NCI-H1436 (cell line): Measurements from ENCODE around the gene ZBTB22.

Source experiments
- DNase-seq: peaks from one replicate; lab custom pipeline; 2025; lab: John Stamatoyannopoulos, UW

The ZBTB22 gene

DNA sequence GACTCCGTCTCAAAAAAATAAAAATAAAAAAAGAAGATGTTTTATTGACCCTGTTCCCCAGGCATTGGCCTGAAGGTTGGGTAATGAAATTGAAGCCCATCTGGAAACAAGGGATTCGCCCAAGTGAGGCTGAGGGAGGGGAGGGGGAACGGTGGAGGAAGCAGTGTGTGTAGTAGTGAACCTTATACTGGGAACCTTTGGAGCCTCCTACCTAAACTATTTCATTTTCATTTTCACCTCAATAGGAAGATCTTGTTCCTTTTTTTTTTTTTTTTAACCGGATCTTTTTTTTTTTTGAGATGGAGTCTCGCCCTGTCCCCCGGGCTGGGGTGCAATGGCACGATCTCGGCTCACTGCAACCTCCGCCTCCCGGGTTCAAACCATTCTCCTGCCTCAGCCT is 13.2 kb upstream of the ZBTB22 start:
- no peak for DNase-seq

GRCh38 chr6:33329058-33329457 is 11.5 kb upstream of the ZBTB22 start:
- DNase-seq: no peak

- DNase-seq: no peak
Measured at GRCh38 chr6:33324125-33324524, 6.6 kb upstream of the ZBTB22 start.

DNA sequence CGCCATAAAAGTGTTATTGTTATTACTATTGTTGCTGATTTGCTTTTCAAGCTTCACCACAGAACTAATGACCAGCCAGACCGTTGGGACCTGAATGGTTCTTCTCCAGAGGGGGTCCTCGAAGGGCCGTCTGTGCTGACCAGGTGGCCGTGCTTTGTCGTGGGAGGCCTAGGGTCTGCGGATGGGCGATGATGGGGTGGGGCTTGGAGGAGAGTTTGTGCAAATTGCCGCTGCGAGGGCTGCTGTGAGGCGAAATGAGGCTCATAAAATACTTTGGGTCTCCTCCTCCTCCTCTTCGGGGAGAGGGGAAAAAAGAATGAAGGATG is 6.0 kb upstream of the ZBTB22 start:
- DNase-seq: no peak

GRCh38 chr6:33321227-33321626 is 3.7 kb upstream of the ZBTB22 start:
- no peak for DNase-seq

GRCh38 chr6:33320315-33321181 is 3.0 kb upstream of the ZBTB22 start:
- no peak for DNase-seq

- DNase-seq: no peak
Measured at GRCh38 chr6:33319939-33320314, 2.4 kb upstream of the ZBTB22 start.

DNA sequence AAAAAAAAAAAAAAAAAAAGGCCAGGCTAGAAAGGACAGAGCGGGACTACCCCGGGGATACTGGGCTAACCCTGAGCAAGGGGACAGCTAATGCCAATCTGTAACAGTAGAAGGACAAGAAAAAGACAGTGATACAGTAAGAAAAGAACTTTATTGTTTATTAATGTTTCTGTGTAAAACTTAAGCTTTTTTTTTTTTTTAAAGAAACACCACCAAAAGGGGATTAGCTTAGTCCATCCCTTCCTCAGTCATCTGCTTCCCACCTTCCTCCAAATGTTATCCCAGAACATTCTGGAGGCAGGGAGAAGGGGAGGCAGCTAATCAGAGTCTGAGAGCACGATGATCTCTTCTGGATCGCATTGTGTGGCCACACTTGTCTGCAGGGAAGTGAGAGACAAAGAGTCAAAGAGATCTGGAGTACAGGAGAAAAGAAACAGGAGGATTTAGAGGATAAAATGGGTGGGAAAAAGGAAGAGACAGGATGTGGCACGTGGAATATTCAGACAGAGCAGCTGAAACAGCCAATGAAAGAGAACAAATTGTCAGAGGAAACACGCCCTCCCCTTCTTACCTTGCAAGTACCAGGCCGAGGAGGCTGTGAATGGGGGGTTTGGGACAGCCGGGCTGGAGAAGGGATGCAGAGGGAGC is 1.0 kb upstream of the ZBTB22 start:
- DNase-seq: no peak

DNA sequence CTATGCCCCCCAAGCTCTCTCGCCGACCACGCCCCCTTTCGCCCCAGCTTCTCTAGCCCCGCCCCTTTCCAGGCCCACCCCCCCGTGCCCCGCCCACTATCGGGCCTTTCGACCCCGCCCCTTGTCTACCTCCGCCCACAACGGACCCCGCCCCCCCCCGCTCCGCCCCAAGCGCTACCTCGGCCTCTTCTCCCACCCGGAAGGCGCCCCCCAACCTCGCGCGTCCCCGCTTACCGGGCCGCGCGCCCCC is 200 bp downstream of the ZBTB22 start:
- DNase-seq: peak; percentile 79

GRCh38 chr6:33316603-33317418 is 733 bp downstream of the ZBTB22 start:
- no peak for DNase-seq

DNA sequence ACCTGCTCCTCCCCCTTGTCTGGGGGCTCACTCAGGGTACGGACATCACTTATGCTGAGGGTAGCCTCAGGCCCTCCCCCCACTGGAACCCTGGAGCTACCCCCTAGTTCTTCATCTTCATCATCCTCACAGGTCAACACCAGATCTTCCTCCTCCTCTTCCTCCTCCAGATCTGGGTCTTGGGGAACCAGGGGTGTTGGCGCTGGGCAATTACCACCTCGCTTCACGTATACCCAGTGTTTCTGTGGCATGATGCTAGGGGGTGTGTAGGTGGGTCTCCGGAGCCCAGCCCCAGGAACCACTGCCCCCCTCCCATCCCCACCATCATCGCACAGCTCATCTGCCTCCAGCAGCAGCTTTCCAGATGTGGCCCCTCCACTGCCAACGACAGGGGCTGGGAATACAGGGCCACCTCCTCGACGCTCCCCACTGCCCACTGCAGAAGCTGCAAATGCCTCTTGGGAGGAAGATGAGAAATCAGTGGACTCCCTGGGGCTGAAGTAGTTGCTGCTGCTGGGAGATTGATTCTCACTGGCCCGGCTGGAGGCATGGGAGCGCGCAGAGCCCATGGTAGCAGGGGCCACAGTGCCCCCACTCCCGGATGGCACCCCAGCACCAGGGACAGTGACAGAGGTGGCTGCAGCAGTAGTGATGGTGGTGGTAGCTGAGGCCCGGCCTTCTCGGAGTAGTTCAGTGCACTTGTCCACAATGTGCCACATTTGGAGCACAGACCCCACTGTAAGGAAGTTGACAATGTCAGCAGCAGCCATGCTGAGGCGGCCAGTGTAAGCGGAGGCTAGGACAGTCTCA is 1.5 kb downstream of the ZBTB22 start:
- DNase-seq: no peak

DNA sequence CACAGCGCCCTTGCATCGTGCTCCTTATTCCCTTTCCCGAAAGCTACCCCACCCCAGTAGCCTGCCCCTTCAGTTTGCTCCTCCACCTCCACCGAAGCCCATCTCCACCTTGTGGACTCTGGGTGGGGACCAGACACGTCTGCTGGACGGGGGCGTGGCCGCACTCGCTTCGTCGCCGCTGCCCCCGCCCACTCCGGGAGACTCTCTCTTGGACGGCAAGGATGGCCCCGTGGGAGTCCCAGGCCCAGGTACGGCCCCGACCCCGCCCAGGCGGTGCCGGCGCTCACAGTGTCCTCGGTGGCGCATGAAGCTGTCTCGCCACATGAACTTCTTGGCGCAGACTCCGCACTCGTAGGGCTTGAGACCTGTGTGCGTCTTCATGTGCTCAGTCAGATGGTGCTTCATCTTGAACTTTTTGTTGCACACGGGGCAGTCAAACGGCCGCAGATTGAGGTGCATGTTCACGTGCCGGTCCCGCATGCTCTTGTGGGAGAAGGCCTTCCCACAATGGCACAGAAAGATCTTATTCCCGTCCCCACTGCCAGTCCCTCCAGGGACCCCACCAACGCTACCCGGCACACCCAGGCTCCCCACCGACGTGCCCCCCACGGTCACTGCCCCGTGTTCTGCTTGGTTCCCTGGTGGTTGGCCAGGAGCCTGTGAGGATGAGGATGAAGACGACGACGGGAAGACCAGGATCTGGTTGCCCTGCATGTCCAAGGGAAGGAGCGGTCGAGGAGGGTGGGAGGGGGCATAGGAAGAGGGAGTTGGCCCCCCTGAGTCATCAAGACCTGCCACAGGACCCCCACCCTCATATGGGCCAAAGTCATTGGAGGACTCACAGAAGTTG is 2.4 kb downstream of the ZBTB22 start:
- DNase-seq: peak; percentile 50

DNA sequence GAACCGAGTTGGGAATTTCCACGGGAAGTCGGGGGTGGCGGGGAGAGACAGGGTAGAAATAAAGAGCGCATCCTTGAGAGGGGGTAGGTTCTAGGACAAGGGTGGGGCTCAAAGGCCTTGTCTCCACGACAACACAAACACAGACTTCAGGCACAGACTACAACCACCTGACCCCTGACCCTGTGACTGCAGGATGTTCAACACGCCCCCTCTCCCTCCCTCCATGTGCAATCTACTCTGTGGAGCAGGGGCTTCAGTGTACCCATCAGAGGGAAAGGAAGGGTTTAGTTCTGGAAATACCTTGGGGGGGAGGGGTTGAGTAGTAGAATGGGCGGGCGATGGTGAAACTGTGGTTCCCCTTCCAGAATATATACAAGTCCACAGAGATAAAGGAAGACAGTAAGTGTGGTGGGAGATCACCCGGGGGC is 3.0 kb downstream of the ZBTB22 start:
- peak; percentile 33 for DNase-seq

GRCh38 chr6:33313709-33314514 is 3.6 kb downstream of the ZBTB22 start, which contains the start of gene TAPBP:
TSS of gene TAPBP (minus strand) at chr6:33314078. CDS start at chr6:33314041, 37 bp downstream.
- DNase-seq: peak; percentile 21

- peak; percentile 35 for DNase-seq
Measured at GRCh38 chr6:33313105-33313708, 4.3 kb downstream of the ZBTB22 start.

DNA sequence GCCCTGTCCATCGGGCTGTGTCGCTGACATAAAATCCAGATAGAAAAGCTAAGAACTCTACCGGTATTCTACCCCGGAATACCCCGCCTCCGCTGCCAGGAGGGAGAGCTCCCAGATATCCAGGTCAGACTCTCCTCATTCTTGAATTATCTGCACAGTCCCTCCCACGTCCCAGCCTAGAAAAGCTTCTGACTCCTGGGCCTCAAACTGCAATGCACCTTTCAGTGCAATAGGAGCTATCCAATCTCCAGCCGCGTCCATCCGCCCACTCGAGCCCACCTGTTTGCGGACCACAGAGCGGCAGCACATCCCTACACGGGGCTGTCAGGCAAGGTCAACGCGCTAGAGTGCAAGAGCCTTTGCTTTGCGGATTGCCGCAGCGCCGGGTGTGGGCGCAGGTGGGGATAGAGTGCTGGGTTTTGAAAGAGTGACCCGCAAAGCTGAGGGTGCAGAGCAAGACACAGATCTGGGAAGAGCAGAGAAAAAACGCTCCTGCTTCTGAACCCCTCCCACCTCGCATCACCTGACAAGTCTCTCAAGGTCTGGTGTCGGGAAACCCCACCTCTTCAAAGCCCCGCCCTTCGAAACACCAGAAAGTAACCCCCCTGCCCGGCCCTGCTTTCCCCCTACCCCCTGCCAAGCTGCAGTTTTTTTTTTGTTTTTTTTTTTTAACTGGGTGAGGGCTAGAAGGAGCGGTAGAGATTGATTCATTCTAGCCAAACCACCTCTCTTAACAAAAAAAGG is 5.0 kb downstream of the ZBTB22 start:
- peak; percentile 83 for DNase-seq

DNA sequence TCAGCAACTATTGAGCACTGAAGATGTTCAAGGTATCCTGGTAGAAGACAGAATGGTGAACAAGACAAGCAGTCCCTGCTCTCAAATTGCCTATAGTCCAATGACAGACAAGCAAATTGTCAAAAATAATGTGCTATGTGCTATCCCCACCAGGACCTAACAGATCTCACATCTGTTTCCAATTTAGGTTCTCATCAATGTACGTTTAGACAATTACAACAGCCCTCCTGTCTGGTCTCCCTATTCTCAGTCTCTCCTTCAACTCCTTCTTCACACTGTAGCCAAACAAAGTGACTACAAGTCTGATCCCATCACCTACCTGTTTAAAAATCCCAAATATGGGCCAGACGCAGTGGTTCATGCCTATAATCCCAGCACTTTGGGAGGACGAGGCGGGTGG is 11.2 kb downstream of the ZBTB22 start:
- no peak for DNase-seq

GRCh38 chr6:33305052-33305451 is 12.5 kb downstream of the ZBTB22 start:
- no peak for DNase-seq

GRCh38 chr6:33304216-33304615 is 13.3 kb downstream of the ZBTB22 start:
- DNase-seq: no peak
